ENCODE results near the gene LRRC4C. TPM values are rescaled to one million over a fixed set of nuclear protein-coding genes. Genes with fewer than 3 reads are reported as not detected.

Gene LRRC4C
- total and polyA plus RNA-seq, 4 donors, result 0.33 to 5.3 (median 0.43) TPM

- DNase-seq (no peak), ATAC-seq (ENCODE audit: insufficient read depth, low FRiP score) (no peak)
- Histone ChIP-seq H3K4me1 (ENCODE audit: control insufficient read depth in 5 of 5, insufficient read depth in 5 of 5, low read length in 5 of 5) (no peaks in the 10 kb centered on the region), H3K9me3 (ENCODE audit: control insufficient read depth in 4 of 4, insufficient read depth in 3 of 4, low read length in 3 of 4) (no peaks in the 10 kb centered on the region), H3K4me3 (no peak overlapping the region), H3K27me3 (ENCODE audit: control insufficient read depth in 3 of 3, insufficient read depth in 3 of 3, low read length in 2 of 3) (no peaks in the 10 kb centered on the region), H3K36me3 (ENCODE audit: control insufficient read depth in 4 of 4, insufficient read depth in 4 of 4, low read length in 4 of 4) (no peaks in the 10 kb centered on the region), H3K27ac (ENCODE audit: low read depth in 1 of 2, low read length in 1 of 2) (no peak overlapping the region), H3K9ac (ENCODE audit: insufficient read depth in 1 of 2, low read length in 2 of 2) (no peak overlapping the region)
- no peak for TF ChIP-seq CTCF (IDR thresholded peaks at IDR 0.05; ENCODE audit: control extremely low read depth, extremely low read depth)
- WGBS, 2 donors, result 85% methylated on average over 7 of the region's 7 CpGs
Measured at GRCh38 chr11:40825201-40825834, 634.1 kb downstream of the LRRC4C start.

GRCh38 chr11:40819230-40819629 lies 640.2 kb downstream of the LRRC4C start:
- ATAC-seq (ENCODE audit: insufficient read depth, low FRiP score), result no peak
- Histone ChIP-seq H3K36me3 (ENCODE audit: control insufficient read depth in 4 of 4, insufficient read depth in 4 of 4, low read length in 4 of 4) (no peaks in the 10 kb centered on the region), H3K27me3 (ENCODE audit: control insufficient read depth in 3 of 3, insufficient read depth in 3 of 3, low read length in 2 of 3) (no peaks in the 10 kb centered on the region), H3K4me1 (ENCODE audit: control insufficient read depth in 5 of 5, insufficient read depth in 5 of 5, low read length in 5 of 5) (no peaks in the 10 kb centered on the region), H3K4me3 (no peak overlapping the region), H3K27ac (ENCODE audit: low read depth in 1 of 2, low read length in 1 of 2) (no peak overlapping the region), H3K9me3 (ENCODE audit: control insufficient read depth in 4 of 4, insufficient read depth in 3 of 4, low read length in 3 of 4) (no peaks in the 10 kb centered on the region), H3K9ac (ENCODE audit: insufficient read depth in 1 of 2, low read length in 2 of 2) (no peak overlapping the region)
- DNase-seq, result no peak
- WGBS, 2 donors, result 74 to 75% methylated on average over 1 of the region's 1 CpG
- TF ChIP-seq CTCF (IDR thresholded peaks at IDR 0.05; ENCODE audit: control extremely low read depth, extremely low read depth), result no peak

GRCh38 chr11:40816976-40817375 lies 642.5 kb downstream of the LRRC4C start:
- no peaks in the 10 kb centered on the region for H3K4me1 ChIP-seq (ENCODE audit: control insufficient read depth in 5 of 5, insufficient read depth in 5 of 5, low read length in 5 of 5)
- no peak for TF ChIP-seq CTCF (IDR thresholded peaks at IDR 0.05; ENCODE audit: control extremely low read depth, extremely low read depth)
- H3K9me3 ChIP-seq (ENCODE audit: control insufficient read depth in 4 of 4, insufficient read depth in 3 of 4, low read length in 3 of 4), result peaks cover 0 to 2% (median 0%) of the 10 kb centered on the region in 4 donors
- no peak overlapping the region for H3K27ac ChIP-seq (ENCODE audit: low read depth in 1 of 2, low read length in 1 of 2)
- no peak for ATAC-seq (ENCODE audit: insufficient read depth, low FRiP score)
- no peak overlapping the region for H3K9ac ChIP-seq (ENCODE audit: insufficient read depth in 1 of 2, low read length in 2 of 2)
- no peak overlapping the region for H3K4me3 ChIP-seq
- no peaks in the 10 kb centered on the region for H3K36me3 ChIP-seq (ENCODE audit: control insufficient read depth in 4 of 4, insufficient read depth in 4 of 4, low read length in 4 of 4)
- 80 to 83% methylated on average over 2 of the region's 2 CpGs for WGBS, 2 donors
- DNase-seq, result no peak
- no peaks in the 10 kb centered on the region for H3K27me3 ChIP-seq (ENCODE audit: control insufficient read depth in 3 of 3, insufficient read depth in 3 of 3, low read length in 2 of 3)

GRCh38 chr11:40797981-40798380 lies 661.5 kb downstream of the LRRC4C start:
- Histone ChIP-seq H3K27ac (ENCODE audit: low read depth in 1 of 2, low read length in 1 of 2) (no peak overlapping the region), H3K4me1 (ENCODE audit: control insufficient read depth in 5 of 5, insufficient read depth in 5 of 5, low read length in 5 of 5) (no peaks in the 10 kb centered on the region), H3K9ac (ENCODE audit: insufficient read depth in 1 of 2, low read length in 2 of 2) (no peak overlapping the region), H3K27me3 (ENCODE audit: control insufficient read depth in 3 of 3, insufficient read depth in 3 of 3, low read length in 2 of 3) (no peaks in the 10 kb centered on the region), H3K4me3 (no peak overlapping the region), H3K36me3 (ENCODE audit: control insufficient read depth in 4 of 4, insufficient read depth in 4 of 4, low read length in 4 of 4) (no peaks in the 10 kb centered on the region), H3K9me3 (ENCODE audit: control insufficient read depth in 4 of 4, insufficient read depth in 3 of 4, low read length in 3 of 4) (no peaks in the 10 kb centered on the region)
- TF ChIP-seq CTCF (IDR thresholded peaks at IDR 0.05; ENCODE audit: control extremely low read depth, extremely low read depth), result no peak
- ATAC-seq (ENCODE audit: insufficient read depth, low FRiP score) (no peak), DNase-seq (no peak)
- 86 to 91% methylated on average over 1 of the region's 1 CpG for WGBS, 2 donors

Data from lung (tissue), 12 donors.